ENCODE data around the gene TPH1.
A peak's percentile ranks its signal among the peaks of the same experiment; 100 is the strongest.

Gene TPH1

DNA sequence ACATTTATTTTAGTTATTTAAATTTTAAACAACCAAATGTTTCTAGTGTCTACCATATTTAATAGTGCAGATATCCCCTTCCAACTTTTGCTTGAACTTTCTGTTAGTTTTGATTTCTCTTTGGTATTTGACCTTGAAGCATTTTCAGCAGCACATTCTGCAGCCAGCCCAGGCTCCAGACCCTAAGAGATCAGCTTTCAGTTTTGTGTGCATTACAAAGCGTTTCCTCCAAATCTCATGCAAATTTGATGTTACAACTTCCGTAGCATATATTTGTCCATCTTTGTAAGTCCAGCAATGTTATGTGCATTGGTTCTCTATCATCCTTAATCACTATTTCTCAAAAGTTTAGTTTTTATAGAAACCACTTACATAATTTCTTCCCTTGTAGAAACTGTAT, 18.6 kb downstream of the TPH1 start:
- TF ChIP-seq, protein P1, sequence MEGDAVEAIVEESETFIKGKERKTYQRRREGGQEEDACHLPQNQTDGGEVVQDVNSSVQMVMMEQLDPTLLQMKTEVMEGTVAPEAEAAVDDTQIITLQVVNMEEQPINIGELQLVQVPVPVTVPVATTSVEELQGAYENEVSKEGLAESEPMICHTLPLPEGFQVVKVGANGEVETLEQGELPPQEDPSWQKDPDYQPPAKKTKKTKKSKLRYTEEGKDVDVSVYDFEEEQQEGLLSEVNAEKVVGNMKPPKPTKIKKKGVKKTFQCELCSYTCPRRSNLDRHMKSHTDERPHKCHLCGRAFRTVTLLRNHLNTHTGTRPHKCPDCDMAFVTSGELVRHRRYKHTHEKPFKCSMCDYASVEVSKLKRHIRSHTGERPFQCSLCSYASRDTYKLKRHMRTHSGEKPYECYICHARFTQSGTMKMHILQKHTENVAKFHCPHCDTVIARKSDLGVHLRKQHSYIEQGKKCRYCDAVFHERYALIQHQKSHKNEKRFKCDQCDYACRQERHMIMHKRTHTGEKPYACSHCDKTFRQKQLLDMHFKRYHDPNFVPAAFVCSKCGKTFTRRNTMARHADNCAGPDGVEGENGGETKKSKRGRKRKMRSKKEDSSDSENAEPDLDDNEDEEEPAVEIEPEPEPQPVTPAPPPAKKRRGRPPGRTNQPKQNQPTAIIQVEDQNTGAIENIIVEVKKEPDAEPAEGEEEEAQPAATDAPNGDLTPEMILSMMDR (conservative IDR thresholded peaks at IDR 0.05; ENCODE audit: low read depth, low read length), result no peak

GRCh38 chr11:18022419-18022818, 23.6 kb downstream of the TPH1 start:
- no peak overlapping the region for H3K4me3 ChIP-seq (ENCODE audit: low read length)
- TF ChIP-seq, protein P1 (conservative IDR thresholded peaks at IDR 0.05; ENCODE audit: low read depth, low read length), result no peak
- no peak for DNase-seq (ENCODE audit: low read depth)

More for the DNA sequence above, 18.6 kb downstream of the TPH1 start:
- DNase-seq (ENCODE audit: low read depth), result no peak
- H3K4me3 ChIP-seq (ENCODE audit: low read length), result no peak overlapping the region

- H3K4me3 ChIP-seq (ENCODE audit: low read length), result no peak overlapping the region
- TF ChIP-seq, protein P1 (conservative IDR thresholded peaks at IDR 0.05; ENCODE audit: low read depth, low read length), result no peak
- DNase-seq (ENCODE audit: low read depth), result no peak
Observed at GRCh38 chr11:18019650-18020049, 26.4 kb downstream of the TPH1 start.

GRCh38 chr11:18016789-18017188, 29.3 kb downstream of the TPH1 start:
- no peak for DNase-seq (ENCODE audit: low read depth)
- TF ChIP-seq, protein P1 (conservative IDR thresholded peaks at IDR 0.05; ENCODE audit: low read depth, low read length), result no peak
- H3K4me3 ChIP-seq (ENCODE audit: low read length), result no peak overlapping the region

DNA sequence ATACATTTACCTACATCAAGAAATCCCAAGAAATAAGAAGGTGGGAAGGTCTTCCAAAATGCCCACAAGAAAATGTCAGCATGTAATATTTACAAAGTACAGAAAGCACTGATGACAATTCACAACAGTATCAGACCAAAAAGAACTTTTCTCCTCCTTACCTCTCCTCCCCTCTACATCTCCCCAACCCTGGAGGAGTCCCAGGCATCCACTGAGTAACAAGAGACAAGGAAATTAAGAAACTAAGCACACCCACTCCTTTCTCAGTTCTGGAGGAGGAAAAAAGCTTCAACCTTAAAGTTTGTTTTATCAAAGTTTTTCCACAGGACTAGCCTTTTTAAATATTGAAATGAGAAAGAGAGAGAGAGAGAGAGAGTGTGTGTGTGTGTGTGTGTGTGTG, 31.2 kb downstream of the TPH1 start:
- no peak for DNase-seq (ENCODE audit: low read depth)
- no peak overlapping the region for H3K4me3 ChIP-seq (ENCODE audit: low read length)
- TF ChIP-seq, protein P1 (conservative IDR thresholded peaks at IDR 0.05; ENCODE audit: low read depth, low read length), result no peak

- TF ChIP-seq, protein P1 (conservative IDR thresholded peaks at IDR 0.05; ENCODE audit: low read depth, low read length), result no peak
- H3K4me3 ChIP-seq (ENCODE audit: low read length), result peak overlapping the region; percentile 88
- no peak for DNase-seq (ENCODE audit: low read depth)
Observed at GRCh38 chr11:18013790-18014507, 32.1 kb downstream of the TPH1 start.
